Tibial nerve (tissue), 4 donors: ENCODE measurements around the gene ERBB4.

Experiments used
- EP300 ChIP-seq, 2 donors: sonication (generic); formaldehyde crosslinking; IDR thresholded peaks; one replicate each; pipeline ENCODE4 v1.6.1; 2017; ENCODE audit warnings: antibody characterized with exemption in 2 of 2, mild to moderate bottlenecking in 1 of 2
- POLR2A ChIP-seq, 2 donors: fragments of 450-650 bp; IDR thresholded peaks; one replicate each; pipeline ENCODE4 v1.6.1; 2017; ENCODE audit warnings: antibody characterized with exemption in 2 of 2, mild to moderate bottlenecking in 2 of 2, moderate library complexity in 2 of 2
- TF ChIP-seq, protein P1 (sequence below), 5 experiments: fragments of 200-600 bp in 3 of 5; fragments of 450-650 bp in 2 of 5; sonication (generic) in 3 of 5; IDR thresholded peaks; one replicate each; pipeline ENCODE4 v1.5.1; 2016 to 2019; ENCODE audit warnings: antibody characterized with exemption in 5 of 5, mild to moderate bottlenecking in 3 of 5, moderate library complexity in 2 of 5

DNA sequence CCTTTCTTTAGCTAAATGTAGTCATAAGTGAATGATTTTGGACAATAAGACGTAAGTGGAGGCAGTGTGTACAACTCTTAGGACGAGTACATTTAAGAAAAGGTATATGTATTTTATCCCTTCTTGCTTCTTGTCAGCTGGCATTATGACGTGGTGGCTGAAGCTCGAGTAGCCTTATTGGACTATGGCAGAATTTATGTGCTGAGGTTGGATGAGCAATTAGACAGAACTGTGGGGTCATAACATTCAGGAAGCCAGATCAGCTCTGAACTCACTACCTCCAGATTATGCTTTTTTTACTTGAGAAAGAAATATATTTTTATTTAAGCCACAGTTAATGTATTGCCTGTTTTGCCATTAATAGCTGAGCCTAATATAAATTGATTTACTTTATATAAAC, 661.5 kb downstream of the ERBB4 start:
- TF ChIP-seq POLR2A (IDR thresholded peaks at IDR 0.05) (no peak), EP300 (IDR thresholded peaks at IDR 0.05) (no peak)
- TF ChIP-seq, protein P1, sequence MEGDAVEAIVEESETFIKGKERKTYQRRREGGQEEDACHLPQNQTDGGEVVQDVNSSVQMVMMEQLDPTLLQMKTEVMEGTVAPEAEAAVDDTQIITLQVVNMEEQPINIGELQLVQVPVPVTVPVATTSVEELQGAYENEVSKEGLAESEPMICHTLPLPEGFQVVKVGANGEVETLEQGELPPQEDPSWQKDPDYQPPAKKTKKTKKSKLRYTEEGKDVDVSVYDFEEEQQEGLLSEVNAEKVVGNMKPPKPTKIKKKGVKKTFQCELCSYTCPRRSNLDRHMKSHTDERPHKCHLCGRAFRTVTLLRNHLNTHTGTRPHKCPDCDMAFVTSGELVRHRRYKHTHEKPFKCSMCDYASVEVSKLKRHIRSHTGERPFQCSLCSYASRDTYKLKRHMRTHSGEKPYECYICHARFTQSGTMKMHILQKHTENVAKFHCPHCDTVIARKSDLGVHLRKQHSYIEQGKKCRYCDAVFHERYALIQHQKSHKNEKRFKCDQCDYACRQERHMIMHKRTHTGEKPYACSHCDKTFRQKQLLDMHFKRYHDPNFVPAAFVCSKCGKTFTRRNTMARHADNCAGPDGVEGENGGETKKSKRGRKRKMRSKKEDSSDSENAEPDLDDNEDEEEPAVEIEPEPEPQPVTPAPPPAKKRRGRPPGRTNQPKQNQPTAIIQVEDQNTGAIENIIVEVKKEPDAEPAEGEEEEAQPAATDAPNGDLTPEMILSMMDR (IDR thresholded peaks at IDR 0.05), result no peak
